Activated CD4-positive, CD25-positive, alpha-beta regulatory T cell (primary cell): ENCODE measurements around the gene FTO.
"Not testable (repeated sequence)": the region's sequence is repeated elsewhere in the genome, so short reads cannot be mapped to it uniquely, and the experiment has no call there.

Experiments used
- DNase-seq, 4 experiments: peaks; one replicate each; lab custom pipeline; 2025; lab: John Stamatoyannopoulos, UW

The FTO gene

GRCh38 chr16:53703590-53704444 is at the start of gene FTO, which contains the start of gene RPGRIP1L:
Gene FTO (plus strand): TSS chr16:53704156.
Gene RPGRIP1L (minus strand): TSS chr16:53703859. CDS start chr16:53700723, 3,136 bp downstream.
- DNase-seq: peak; percentile 88 to 98 (median 93)

GRCh38 chr16:53654946-53655345 is 49.0 kb upstream of the FTO start:
- DNase-seq: no peak

- DNase-seq: no peak
Measured at GRCh38 chr16:53662072-53662471, 41.9 kb upstream of the FTO start.

GRCh38 chr16:53664724-53665345 is 39.1 kb upstream of the FTO start:
- no peak for DNase-seq

GRCh38 chr16:53666786-53667415 is 37.1 kb upstream of the FTO start:
- DNase-seq: no peak

- no peak for DNase-seq
Measured at GRCh38 chr16:53668869-53669268, 35.1 kb upstream of the FTO start.

GRCh38 chr16:53672461-53672860 is 31.5 kb upstream of the FTO start:
- DNase-seq: no peak

GRCh38 chr16:53673189-53673588 is 30.8 kb upstream of the FTO start:
- no peak for DNase-seq

- DNase-seq: no peak
Measured at GRCh38 chr16:53678155-53678554, 25.8 kb upstream of the FTO start.

GRCh38 chr16:53678756-53679343 is 25.1 kb upstream of the FTO start:
- no peak for DNase-seq

- DNase-seq: no peak
Measured at GRCh38 chr16:53680756-53681155, 23.2 kb upstream of the FTO start.

GRCh38 chr16:53681354-53681753 is 22.6 kb upstream of the FTO start:
- DNase-seq: no peak

- not testable (repeated sequence) for DNase-seq
Measured at GRCh38 chr16:53685334-53685733, 18.6 kb upstream of the FTO start.

- no peak for DNase-seq
Measured at GRCh38 chr16:53686710-53687109, 17.2 kb upstream of the FTO start.

GRCh38 chr16:53689636-53690035 is 14.3 kb upstream of the FTO start:
- DNase-seq: no peak

- no peak for DNase-seq
Measured at GRCh38 chr16:53690771-53691170, 13.2 kb upstream of the FTO start.

GRCh38 chr16:53692146-53692545 is 11.8 kb upstream of the FTO start:
- no peak for DNase-seq

GRCh38 chr16:53693320-53693719 is 10.6 kb upstream of the FTO start:
- no peak for DNase-seq

GRCh38 chr16:53695070-53695469 is 8.9 kb upstream of the FTO start:
- no peak for DNase-seq

GRCh38 chr16:53698271-53698670 is 5.7 kb upstream of the FTO start:
- not testable (repeated sequence) for DNase-seq

GRCh38 chr16:53704445-53704813 is 473 bp downstream of the FTO start:
- DNase-seq: no peak

- DNase-seq: no peak
Measured at GRCh38 chr16:53707671-53708070, 3.7 kb downstream of the FTO start.

GRCh38 chr16:53708490-53708889 is 4.5 kb downstream of the FTO start:
- DNase-seq: no peak
